GM18508 (cell line): Measurements from ENCODE around the gene SLC47A1.
"Not testable (repeated sequence)": the region's sequence is repeated elsewhere in the genome, so short reads cannot be mapped to it uniquely, and the experiment has no call there.

ENCODE experiments used
- ATAC-seq: cut with Tn5 transposase; IDR thresholded peaks from one replicate; pipeline ENCODE4 v1.9.1; 2021; ENCODE audit warnings: moderate number of reproducible peaks; ENCODE audit not compliant: insufficient read depth, unreplicated experiment

The SLC47A1 gene

DNA sequence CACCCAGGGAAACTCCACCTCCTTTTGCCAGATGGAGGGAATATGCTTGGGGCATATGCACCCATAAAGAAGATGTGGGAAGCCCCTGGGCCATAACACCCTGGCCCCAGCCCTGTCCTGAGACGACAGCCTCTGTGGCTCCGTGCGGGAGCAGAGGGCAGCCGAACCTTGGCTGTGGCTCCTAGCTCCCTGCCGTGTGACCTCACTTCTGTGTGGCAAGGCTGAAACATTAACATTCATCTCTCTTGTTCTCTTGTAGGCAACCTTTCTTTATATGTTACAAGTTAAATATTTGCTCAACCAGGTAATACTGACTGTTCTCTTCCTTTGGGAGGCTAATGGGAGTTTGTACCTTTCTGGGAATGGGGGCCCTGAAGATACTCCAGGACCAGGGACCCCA, 17.5 kb downstream of the SLC47A1 start:
- ATAC-seq = no peak

- ATAC-seq = no peak
These were observed 18.0 kb downstream of the SLC47A1 start for GRCh38 chr17:19551591-19552148.

- ATAC-seq = no peak
These were observed 19.4 kb downstream of the SLC47A1 start for GRCh38 chr17:19553036-19553435.

GRCh38 chr17:19554393-19554792, 20.7 kb downstream of the SLC47A1 start:
- no peak for ATAC-seq

DNA sequence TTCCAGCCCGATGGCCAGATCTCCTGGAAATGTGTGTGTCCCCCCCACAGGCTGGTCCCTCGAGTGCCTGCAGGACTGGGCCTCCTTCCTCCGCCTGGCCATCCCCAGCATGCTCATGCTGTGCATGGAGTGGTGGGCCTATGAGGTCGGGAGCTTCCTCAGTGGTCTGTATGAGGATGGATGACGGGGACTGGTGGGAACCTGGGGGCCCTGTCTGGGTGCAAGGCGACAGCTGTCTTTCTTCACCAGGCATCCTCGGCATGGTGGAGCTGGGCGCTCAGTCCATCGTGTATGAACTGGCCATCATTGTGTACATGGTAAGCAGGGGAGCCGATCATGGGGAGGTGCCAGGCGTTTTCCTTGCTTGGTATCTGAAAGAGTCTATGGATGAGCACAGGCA, 22.1 kb downstream of the SLC47A1 start:
- no peak for ATAC-seq

DNA sequence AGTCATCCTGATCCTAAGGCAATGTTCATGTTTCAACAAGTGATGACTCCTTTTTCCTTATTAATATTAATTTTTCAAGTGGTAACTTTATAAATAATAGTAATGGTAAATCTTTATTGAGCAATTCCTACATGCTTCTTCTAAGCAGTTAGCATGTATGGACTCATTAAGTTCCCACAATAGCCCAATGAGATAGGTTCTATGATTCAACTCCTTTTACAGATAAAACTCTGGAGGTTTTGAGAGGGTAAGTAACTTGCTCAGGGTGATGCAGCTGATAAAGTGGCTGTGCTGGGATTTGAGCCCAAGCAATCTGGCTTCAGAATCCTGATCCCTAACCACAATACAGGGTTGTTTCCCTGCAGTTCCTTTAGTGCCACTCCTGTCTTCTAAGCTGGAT, 25.3 kb downstream of the SLC47A1 start:
- no peak for ATAC-seq

GRCh38 chr17:19561697-19562318, 28.2 kb downstream of the SLC47A1 start:
- ATAC-seq = no peak

DNA sequence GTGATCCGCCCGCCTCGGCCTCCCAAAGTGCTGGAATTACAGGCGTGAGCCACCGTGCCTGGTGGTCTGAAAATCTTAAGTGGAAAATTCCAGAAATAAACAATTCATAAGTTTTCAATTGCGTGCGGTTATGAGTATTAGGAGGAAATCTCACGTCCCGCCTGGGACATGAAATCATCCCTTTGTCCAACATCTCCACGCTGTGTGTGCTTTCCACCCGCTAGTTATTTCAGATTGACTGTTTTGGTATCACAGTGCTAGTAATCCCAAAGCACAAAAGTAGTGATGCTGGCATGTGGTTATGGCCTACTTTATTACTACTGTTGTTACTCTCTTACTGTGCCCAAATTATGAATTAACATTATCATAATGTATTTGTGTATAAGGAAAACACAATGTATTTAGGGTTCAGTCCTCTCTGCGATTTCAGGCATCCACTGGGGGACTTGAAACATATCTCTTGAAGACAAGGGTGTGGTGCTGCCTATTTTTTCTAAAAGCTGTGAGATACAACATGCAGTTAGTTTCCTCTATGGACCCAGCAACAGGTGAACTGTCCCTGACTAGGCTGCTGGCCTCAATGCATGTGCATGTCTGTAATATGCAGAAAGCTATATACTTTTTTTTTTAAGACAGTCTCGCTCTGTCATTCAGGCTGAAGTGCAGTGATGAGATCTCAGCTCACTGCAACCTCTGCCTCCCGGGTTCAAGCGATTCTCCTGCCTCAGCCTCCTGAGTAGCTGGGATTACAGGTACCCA, 32.3 kb downstream of the SLC47A1 start:
- no peak for ATAC-seq

GRCh38 chr17:19567216-19568015, 33.8 kb downstream of the SLC47A1 start:
- no peak for ATAC-seq

DNA sequence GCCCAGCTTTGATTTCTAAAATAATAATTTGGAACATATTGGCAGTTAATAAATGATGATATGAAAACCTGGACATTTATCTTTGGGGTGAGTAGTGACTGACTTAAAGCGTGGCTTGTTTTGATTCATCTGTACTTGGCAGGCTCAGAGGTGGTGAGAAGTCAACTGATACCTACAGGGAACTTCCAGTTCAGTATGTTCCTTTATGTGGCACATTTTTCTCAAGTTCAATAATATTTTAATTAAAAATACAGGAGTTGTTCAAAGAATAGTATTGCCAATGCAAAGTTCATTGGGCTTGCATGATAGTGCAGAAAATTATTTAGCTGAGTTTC, 34.3 kb downstream of the SLC47A1 start:
- ATAC-seq = no peak

DNA sequence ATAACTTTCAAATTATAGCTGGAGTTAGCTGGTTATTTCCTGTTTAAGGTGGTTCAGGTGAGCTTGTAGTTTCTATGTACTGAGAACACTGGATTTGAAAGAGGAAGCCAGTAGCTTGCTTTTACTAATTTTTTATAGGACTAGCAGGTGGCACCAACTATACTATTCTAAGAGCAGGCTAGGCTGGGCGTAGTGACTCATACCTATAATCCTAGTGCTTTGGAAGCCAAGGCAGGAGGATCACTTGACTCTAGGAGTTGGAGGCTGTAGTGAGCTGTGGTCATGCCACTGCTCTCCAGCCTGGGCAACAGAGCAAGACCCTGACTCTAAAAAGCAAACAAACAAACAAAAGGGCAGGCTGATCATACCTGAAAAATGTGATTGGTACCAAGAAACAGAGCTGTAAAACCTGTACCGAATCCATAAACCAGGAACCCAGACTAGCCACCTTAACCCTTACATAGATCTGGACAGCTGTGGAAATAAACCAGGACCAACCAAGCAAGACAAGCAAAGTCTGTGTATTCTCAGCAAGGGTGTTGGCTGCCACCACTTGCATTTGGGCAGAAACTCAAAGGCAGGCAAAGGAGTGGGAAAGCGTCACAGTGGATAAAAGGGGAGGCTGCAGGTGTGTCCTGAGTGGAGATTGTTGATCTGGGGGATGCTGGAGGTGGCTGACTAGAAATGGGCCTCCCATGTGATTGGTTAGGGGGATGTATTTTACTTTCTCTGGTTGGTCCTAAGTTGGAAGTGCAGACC, 36.3 kb downstream of the SLC47A1 start:
- ATAC-seq = no peak

- ATAC-seq = no peak
These were observed 36.9 kb downstream of the SLC47A1 start for GRCh38 chr17:19570544-19571062.

- no peak for ATAC-seq
These were observed 39.4 kb downstream of the SLC47A1 start for GRCh38 chr17:19573075-19573474.

GRCh38 chr17:19574956-19575355, 41.3 kb downstream of the SLC47A1 start:
- no peak for ATAC-seq

DNA sequence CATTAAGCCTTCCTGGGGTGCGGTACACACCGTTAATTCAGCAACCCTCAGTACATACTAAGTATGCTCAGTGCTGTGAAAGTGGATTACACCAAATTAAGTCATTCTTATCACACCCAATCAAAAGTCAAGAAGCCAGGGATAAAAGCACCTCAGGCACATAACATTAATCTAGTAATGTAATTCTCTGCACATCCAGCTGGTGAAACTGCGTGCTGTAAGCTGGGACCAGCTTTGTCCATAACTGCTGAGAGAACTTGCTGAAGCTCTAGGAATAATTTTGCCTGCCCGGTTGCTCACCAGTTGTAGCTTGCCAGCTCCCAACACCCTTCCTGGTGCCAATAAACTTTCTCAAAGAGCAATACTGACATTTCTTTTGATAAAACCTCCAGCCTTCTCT, 44.9 kb downstream of the SLC47A1 start:
- ATAC-seq = no peak

DNA sequence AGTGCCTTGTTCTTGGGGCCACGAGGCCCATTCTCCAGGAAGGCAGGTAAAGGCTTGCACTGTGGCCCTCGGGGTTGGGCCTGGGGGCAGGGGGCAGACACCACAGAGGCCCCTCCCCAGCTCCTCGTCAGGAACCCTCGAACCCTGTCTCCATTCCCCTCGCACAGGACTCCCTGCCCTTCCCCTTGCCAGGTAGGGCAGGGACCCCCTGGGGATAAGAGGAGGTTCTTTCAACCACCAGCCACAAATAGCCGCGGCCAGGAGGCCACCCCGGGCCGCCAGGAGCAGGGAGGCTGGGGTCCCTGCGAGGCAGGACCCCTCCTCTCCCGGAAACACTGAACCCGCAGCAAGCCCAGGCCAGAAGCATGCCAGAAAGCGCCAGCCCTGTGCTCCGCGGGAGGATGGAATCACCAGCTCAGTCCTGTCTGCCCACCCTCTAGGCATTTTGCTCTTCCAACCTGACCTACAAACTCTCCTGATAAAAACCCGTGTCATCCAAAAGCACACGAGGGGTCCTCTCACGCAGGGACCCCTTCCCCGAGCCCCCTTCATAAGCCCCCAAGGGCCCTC, 45.6 kb downstream of the SLC47A1 start:
- no peak for ATAC-seq

DNA sequence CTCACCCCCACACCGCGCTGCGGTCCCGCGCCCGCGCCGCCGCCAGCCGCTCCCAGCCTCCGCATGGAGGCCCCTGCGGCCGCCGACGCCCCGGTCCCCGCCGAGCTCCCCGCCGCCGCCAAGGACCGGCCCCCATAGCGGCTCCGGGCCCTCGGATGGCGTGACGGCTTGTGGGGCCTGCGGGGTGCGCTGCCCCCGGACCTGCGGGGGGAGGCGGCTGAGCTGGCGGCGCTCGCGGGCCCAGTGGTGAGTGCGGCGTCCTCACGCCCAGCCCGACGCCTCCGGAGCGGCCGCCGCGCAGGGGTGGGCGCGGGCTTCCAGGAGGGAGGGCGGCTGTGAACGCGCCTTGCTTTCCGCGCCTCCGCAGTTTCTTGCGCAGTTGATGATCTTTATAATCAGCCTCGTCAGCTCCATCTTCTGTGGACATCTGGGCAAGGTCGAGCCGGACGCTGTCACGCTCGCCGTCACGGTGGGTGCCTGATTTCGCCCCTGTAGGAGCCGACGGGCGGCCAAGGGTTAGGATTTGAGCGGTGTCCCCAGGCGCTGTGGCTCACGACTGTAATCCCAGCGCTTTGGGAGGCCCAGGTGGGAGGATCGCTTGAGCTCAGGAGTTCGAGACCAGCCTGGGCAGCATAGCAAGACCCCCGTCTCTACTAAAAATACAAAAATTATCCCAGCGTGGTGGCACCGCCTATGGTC, 46.4 kb downstream of the SLC47A1 start:
- no peak for ATAC-seq

DNA sequence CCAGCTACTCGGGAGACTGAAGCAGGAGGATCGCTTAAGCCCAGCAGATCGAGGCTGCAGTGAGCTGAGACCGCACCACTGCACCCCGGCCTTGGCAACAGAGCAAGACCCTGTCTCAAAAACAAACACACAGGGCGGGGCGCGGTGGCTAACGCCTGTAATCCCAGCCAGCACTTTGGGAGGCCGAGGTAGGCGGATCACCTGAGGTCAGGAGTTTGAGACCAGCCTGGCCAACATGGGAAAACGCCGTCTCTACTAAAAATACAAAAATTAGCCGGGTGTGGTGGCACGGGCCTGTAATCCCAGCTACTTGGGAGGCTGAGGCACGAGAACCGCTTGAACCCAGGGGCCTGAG, 46.9 kb downstream of the SLC47A1 start:
- not testable (repeated sequence) for ATAC-seq

DNA sequence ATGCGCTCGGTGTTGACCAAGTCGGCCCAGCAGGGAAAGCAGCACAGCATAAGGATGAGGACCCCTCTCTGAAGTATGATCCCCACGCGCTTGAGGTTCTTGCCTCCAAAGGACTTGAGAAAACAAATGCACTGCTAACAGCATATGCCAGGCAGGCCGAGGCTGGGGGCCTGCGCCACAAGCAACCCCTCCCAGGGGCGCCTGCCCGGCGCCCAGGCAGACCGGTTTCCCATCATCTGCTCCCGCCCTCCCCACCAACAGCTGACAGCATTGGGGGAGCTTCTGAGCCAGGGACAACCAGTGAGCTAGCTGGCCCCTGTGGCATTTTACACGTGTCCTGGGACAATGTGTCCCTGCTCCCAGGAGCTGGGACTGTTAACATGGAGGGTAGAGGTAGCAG, 48.5 kb downstream of the SLC47A1 start:
- not testable (repeated sequence) for ATAC-seq
